Activated B cell treated with CpG ODN at 0.5 μM for 24 hours (primary cell): ENCODE data around the gene BAK1. TPM values are rescaled to one million over a fixed set of nuclear protein-coding genes. Genes with fewer than 3 reads are reported as not detected.

Source experiments
- ATAC-seq: fragments of 200-7000 bp; cut with Tn5 transposase; one replicate; pipeline ENCODE4 v1.10.0; 2021; ENCODE audit warnings: low read depth, mild to moderate bottlenecking, moderate library complexity
- CTCF ChIA-PET: fragments of 350-600 bp; sonication (Branson Sonifier 250); formaldehyde crosslinking; loops from one replicate; lab custom pipeline; 2021; ENCODE audit warnings: antibody characterized with exemption; lab: Charles Lee
- POLR2A ChIA-PET: fragments of 350-600 bp; sonication (Branson Sonifier 250); formaldehyde crosslinking; loops from one replicate; lab custom pipeline; 2021; ENCODE audit warnings: antibody characterized with exemption; lab: Charles Lee
- DNase-seq: peaks from one replicate; pipeline ENCODE4 v3.0.0; 2022
- H3K27ac Mint-ChIP-seq: one replicate; pipeline ENCODE4 v1.8.0; 2020; ENCODE audit warnings: mixed read lengths
- H3K27me3 Mint-ChIP-seq: one replicate; pipeline ENCODE4 v1.8.0; 2021; ENCODE audit warnings: mixed read lengths
- H3K36me3 Mint-ChIP-seq: one replicate; pipeline ENCODE4 v1.8.0; 2021; ENCODE audit warnings: low read depth, mixed read lengths
- H3K4me1 Mint-ChIP-seq: one replicate; pipeline ENCODE4 v1.8.0; 2021; ENCODE audit warnings: mixed read lengths
- H3K4me3 Mint-ChIP-seq: one replicate; pipeline ENCODE4 v1.8.0; 2020; ENCODE audit warnings: mild to moderate bottlenecking, mixed read lengths
- H3K9me3 Mint-ChIP-seq: one replicate; pipeline ENCODE4 v1.8.0; 2020; ENCODE audit warnings: mixed read lengths
- intact Hi-C: fragments of 100-400 bp; cut with micrococcal nuclease; formaldehyde crosslinking; loops from one replicate; pipeline ENCODE4 v1.15.1; 2024
- total RNA-seq: library from RNA; stranded (reverse); gene quantifications from 2 replicates; pipeline ENCODE4 v1.2.3, GENCODE V29; 2022
- TF ChIP-seq, protein P1 (sequence below): fragments of 200-600 bp; IDR thresholded peaks from one replicate; pipeline ENCODE4 v1.8.0; 2022; ENCODE audit warnings: antibody characterized with exemption, mild to moderate bottlenecking

Gene BAK1
- total RNA-seq, 1 donor from 2014 or later = 29.5 TPM

DNA sequence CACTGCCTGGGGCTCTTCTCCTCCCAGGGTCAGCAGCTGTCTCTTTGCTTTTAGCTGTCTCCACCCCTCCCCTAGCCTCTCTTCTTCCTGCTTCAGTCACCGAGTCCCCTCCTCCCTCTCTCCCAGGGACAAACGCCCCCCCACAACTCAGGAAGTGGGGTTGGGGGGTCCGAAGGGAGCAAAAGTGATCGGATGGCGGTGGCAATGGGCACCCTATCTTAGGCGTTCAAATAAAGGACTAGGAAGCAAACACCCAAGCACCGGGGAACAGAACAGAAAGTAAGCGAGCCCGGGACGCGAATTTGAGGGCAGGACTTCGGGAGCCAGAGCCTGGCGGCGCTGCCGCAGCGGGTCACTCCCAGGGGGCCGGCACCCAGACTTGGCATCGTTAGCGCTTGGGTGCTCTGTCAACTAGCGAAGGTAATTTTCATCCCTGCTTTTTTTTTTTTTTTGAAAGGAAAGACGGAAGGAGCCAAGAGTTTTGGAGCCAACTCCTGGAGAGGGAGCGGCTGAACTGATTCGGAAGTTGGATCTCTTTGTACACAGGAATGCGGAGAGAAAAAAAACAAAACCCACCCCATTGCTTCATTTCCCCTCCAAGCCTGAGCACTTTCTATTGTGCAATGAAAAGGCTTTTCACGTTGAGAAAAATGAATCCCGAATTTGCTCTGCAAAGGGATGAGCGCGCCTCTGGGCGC is 40.2 kb upstream of the BAK1 start:
- ChIA-PET POLR2A (interaction anchor here (0.6 to 3.6 kb wide), 20 partner anchors 9 to 506 kb away, joined by 3 to 37 read pairs (median 8); partner anchors contain the start of genes BAK1, PHF1 and UQCC2), CTCF (interaction anchor here (0.6 to 1.1 kb wide), 2 partner anchors 11 to 91 kb away, joined by 3 to 4 read pairs; partner anchors contain the start of gene UQCC2)
- Mint-ChIP-seq H3K4me1 (peaks cover 46% of the 10 kb centered on the region), H3K27me3 (no peaks in the 10 kb centered on the region), H3K36me3 (peaks cover 11% of the 10 kb centered on the region), H3K27ac (peak overlapping the region; percentile 76), H3K4me3 (peak overlapping the region; percentile 89), H3K9me3 (no peaks in the 10 kb centered on the region)
- ATAC-seq (peak; percentile 12), DNase-seq (peak; percentile 41)
- TF ChIP-seq, protein P1, sequence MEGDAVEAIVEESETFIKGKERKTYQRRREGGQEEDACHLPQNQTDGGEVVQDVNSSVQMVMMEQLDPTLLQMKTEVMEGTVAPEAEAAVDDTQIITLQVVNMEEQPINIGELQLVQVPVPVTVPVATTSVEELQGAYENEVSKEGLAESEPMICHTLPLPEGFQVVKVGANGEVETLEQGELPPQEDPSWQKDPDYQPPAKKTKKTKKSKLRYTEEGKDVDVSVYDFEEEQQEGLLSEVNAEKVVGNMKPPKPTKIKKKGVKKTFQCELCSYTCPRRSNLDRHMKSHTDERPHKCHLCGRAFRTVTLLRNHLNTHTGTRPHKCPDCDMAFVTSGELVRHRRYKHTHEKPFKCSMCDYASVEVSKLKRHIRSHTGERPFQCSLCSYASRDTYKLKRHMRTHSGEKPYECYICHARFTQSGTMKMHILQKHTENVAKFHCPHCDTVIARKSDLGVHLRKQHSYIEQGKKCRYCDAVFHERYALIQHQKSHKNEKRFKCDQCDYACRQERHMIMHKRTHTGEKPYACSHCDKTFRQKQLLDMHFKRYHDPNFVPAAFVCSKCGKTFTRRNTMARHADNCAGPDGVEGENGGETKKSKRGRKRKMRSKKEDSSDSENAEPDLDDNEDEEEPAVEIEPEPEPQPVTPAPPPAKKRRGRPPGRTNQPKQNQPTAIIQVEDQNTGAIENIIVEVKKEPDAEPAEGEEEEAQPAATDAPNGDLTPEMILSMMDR = no peak
- intact Hi-C loops = loop anchor here (2.0 to 5.0 kb wide), 2 partner anchors 76 to 92 kb away; partner anchors contain the start of gene UQCC2

GRCh38 chr6:33619166-33619840 is 39.2 kb upstream of the BAK1 start:
- intact Hi-C loops = no loop called here
- no peaks in the 10 kb centered on the region for H3K27me3 Mint-ChIP-seq
- H3K36me3 Mint-ChIP-seq = peaks cover 5% of the 10 kb centered on the region
- TF ChIP-seq, protein P1 = no peak
- DNase-seq (no peak), ATAC-seq (no peak)
- peaks cover 39% of the 10 kb centered on the region for H3K4me1 Mint-ChIP-seq
- ChIA-PET POLR2A (interaction anchor here (3.0 kb wide), 1 partner anchor 12 kb away, joined by 20 read pairs; no protein-coding TSS in a partner anchor), CTCF (interaction anchor here (0.7 to 1.0 kb wide), 2 partner anchors 11 to 799 kb away, joined by 3 read pairs; no protein-coding TSS in a partner anchor)
- H3K4me3 Mint-ChIP-seq = peak overlapping the region; percentile 89
- H3K9me3 Mint-ChIP-seq = no peaks in the 10 kb centered on the region
- peak overlapping the region; percentile 76 for H3K27ac Mint-ChIP-seq

- CTCF ChIA-PET = interaction anchor here (0.8 kb wide), 1 partner anchor 27 kb away, joined by 4 read pairs; no protein-coding TSS in a partner anchor
- no peaks in the 10 kb centered on the region for H3K27me3 Mint-ChIP-seq
- TF ChIP-seq, protein P1 = no peak
- DNase-seq (no peak), ATAC-seq (no peak)
- no peaks in the 10 kb centered on the region for H3K36me3 Mint-ChIP-seq
- POLR2A ChIA-PET = no interaction called here
- no peak overlapping the region for H3K27ac Mint-ChIP-seq
- intact Hi-C loops = no loop called here
- H3K4me1 Mint-ChIP-seq = peaks cover 15% of the 10 kb centered on the region
- no peaks in the 10 kb centered on the region for H3K9me3 Mint-ChIP-seq
- no peak overlapping the region for H3K4me3 Mint-ChIP-seq
These were observed 36.8 kb upstream of the BAK1 start for GRCh38 chr6:33616913-33617312.

- no peak overlapping the region for H3K4me3 Mint-ChIP-seq
These were observed 36.0 kb upstream of the BAK1 start for GRCh38 chr6:33616113-33616512.

More at GRCh38 chr6:33616113-33616512, 36.0 kb upstream of the BAK1 start:
- H3K27ac Mint-ChIP-seq = no peak overlapping the region
- no peaks in the 10 kb centered on the region for H3K9me3 Mint-ChIP-seq
- CTCF ChIA-PET = no interaction called here
- TF ChIP-seq, protein P1 = no peak
- no peak for DNase-seq
- intact Hi-C loops = no loop called here
- H3K4me1 Mint-ChIP-seq = peaks cover 15% of the 10 kb centered on the region
- H3K36me3 Mint-ChIP-seq = no peaks in the 10 kb centered on the region
- no peak for ATAC-seq
- H3K27me3 Mint-ChIP-seq = no peaks in the 10 kb centered on the region
- POLR2A ChIA-PET = no interaction called here
